DOHH2 (cell line): Measurements from ENCODE around the gene ZNF136.

Source experiments
- H3F3A ChIP-seq: fragments of 200-600 bp; sonication (generic), shearing (Covaris generic); 2 replicates; pipeline ENCODE4 v1.6.0; 2016; ENCODE audit warnings: antibody characterized with exemption, mild to moderate bottlenecking; ENCODE audit not compliant: control insufficient read depth, insufficient read depth
- H3K27ac ChIP-seq: fragments of 200-600 bp; sonication (generic); 2 replicates; pipeline ENCODE4 v1.5.1; 2014; ENCODE audit warnings: low read depth, mild to moderate bottlenecking, low read length, moderate library complexity
- H3K27me3 ChIP-seq: fragments of 200-600 bp; sonication (generic); 2 replicates; pipeline ENCODE4 v1.6.1; 2014; ENCODE audit warnings: mild to moderate bottlenecking, low read length, mixed read lengths; ENCODE audit not compliant: control insufficient read depth
- H3K36me3 ChIP-seq: fragments of 200-600 bp; sonication (generic); 2 replicates; pipeline ENCODE4 v1.6.1; 2014; ENCODE audit warnings: mild to moderate bottlenecking, low read length, moderate library complexity, mixed read lengths; ENCODE audit not compliant: control insufficient read depth
- H3K4me1 ChIP-seq: fragments of 200-600 bp; sonication (generic); 2 replicates; pipeline ENCODE4 v1.6.1; 2014; ENCODE audit warnings: mild to moderate bottlenecking, low read length, mixed read lengths; ENCODE audit not compliant: control insufficient read depth
- H3K4me2 ChIP-seq: fragments of 200-600 bp; sonication (generic); 2 replicates; pipeline ENCODE4 v1.6.0; 2014; ENCODE audit warnings: mild to moderate bottlenecking, low read length, moderate library complexity
- H3K4me3 ChIP-seq: fragments of 200-600 bp; sonication (generic); 2 replicates; pipeline ENCODE4 v1.5.1; 2014; ENCODE audit warnings: mild to moderate bottlenecking, low read length, mixed read lengths
- H3K79me2 ChIP-seq: fragments of 200-600 bp; sonication (generic); 2 replicates; pipeline ENCODE4 v1.6.1; 2014; ENCODE audit warnings: mild to moderate bottlenecking, low read length, mixed read lengths; ENCODE audit not compliant: control insufficient read depth
- H3K9me2 ChIP-seq: fragments of 200-600 bp; sonication (generic); replicated peaks from 2 replicates; pipeline ENCODE4 v1.6.1; 2014; ENCODE audit warnings: mild to moderate bottlenecking, low read length, mixed read lengths; ENCODE audit not compliant: control insufficient read depth
- H3K9me3 ChIP-seq: fragments of 200-600 bp; sonication (generic); 2 replicates; pipeline ENCODE4 v1.6.1; 2014; ENCODE audit warnings: antibody characterized with exemption, low read length, mixed read lengths; ENCODE audit not compliant: control insufficient read depth, insufficient read depth
- H4K20me1 ChIP-seq: fragments of 200-600 bp; sonication (generic); 2 replicates; pipeline ENCODE4 v1.6.0; 2014; ENCODE audit warnings: low read depth, mild to moderate bottlenecking, antibody characterized with exemption, low read length, moderate library complexity; ENCODE audit not compliant: control insufficient read depth, insufficient read depth
- CTCF ChIP-seq: fragments of 200-600 bp; sonication (generic); IDR thresholded peaks from one replicate; pipeline ENCODE4 v1.5.1; 2014; ENCODE audit warnings: antibody characterized with exemption, mild to moderate bottlenecking, low read depth, low read length; ENCODE audit not compliant: poor library complexity, severe bottlenecking
- EZH2phosphoT487 ChIP-seq: fragments of 200-600 bp; sonication (generic); IDR thresholded peaks from 2 replicates; pipeline ENCODE4 v1.6.1; 2017; ENCODE audit warnings: borderline replicate concordance, mild to moderate bottlenecking, antibody characterized with exemption, low read length, moderate library complexity, mixed read lengths

The ZNF136 gene

GRCh38 chr19:12156223-12157058, 6.5 kb upstream of the ZNF136 start, which contains the start of gene ZNF625:
Gene ZNF625, minus strand, starts transcription at chr19:12156734. Its CDS starts 176 bp downstream, at chr19:12156558.
- H4K20me1 ChIP-seq: no peaks in the 10 kb centered on the region
- H3K4me3 ChIP-seq: peak within 1 kb of the TSS; percentile 76
- no peaks in the 10 kb centered on the region for H3K79me2 ChIP-seq
- no peaks in the 10 kb centered on the region for H3K9me2 ChIP-seq
- TF ChIP-seq EZH2phosphoT487: no peak
- H3K36me3 ChIP-seq: no peaks in the 10 kb centered on the region
- peaks cover 20% of the 10 kb centered on the region for H3K9me3 ChIP-seq
- H3F3A ChIP-seq: no peaks in the 10 kb centered on the region
- peak within 1 kb of the TSS; percentile 66 for H3K4me2 ChIP-seq
- no peak within 1 kb of the TSS for H3K27ac ChIP-seq
- peaks cover 10% of the 10 kb centered on the region; the same call in 1 of the 2 replicates for H3K4me1 ChIP-seq
- peaks cover 19% of the 10 kb centered on the region for H3K27me3 ChIP-seq

- Histone ChIP-seq H4K20me1 (no peaks in the 10 kb centered on the region), H3K9me3 (peaks cover 20% of the 10 kb centered on the region), H3K27ac (no peak overlapping the region), H3K4me2 (no peak overlapping the region), H3K9me2 (no peaks in the 10 kb centered on the region), H3K4me1 (peaks cover 20% of the 10 kb centered on the region), H3K4me3 (no peak overlapping the region), H3K27me3 (peaks cover 19% of the 10 kb centered on the region), H3K36me3 (peaks cover 6% of the 10 kb centered on the region; the same call in 1 of the 2 replicates), H3F3A (no peaks in the 10 kb centered on the region), H3K79me2 (peaks cover 18% of the 10 kb centered on the region)
- TF ChIP-seq EZH2phosphoT487 (no peak), CTCF (no peak)
These were observed 3.0 kb upstream of the ZNF136 start for GRCh38 chr19:12159773-12160414.

- TF ChIP-seq EZH2phosphoT487 (no peak), CTCF (no peak)
- Histone ChIP-seq H3K9me3 (peaks cover 3% of the 10 kb centered on the region; the same call in 1 of the 2 replicates), H3F3A (no peaks in the 10 kb centered on the region), H3K27me3 (no peaks in the 10 kb centered on the region), H3K36me3 (peaks cover 10% of the 10 kb centered on the region; the same call in 1 of the 2 replicates), H3K27ac (no peak overlapping the region), H3K9me2 (no peaks in the 10 kb centered on the region), H4K20me1 (no peaks in the 10 kb centered on the region), H3K79me2 (peaks cover 38% of the 10 kb centered on the region), H3K4me2 (peak overlapping the region; percentile 90), H3K4me1 (peaks cover 11% of the 10 kb centered on the region), H3K4me3 (peak overlapping the region; percentile 86)
These were observed 399 bp upstream of the ZNF136 start for GRCh38 chr19:12162513-12162881.

GRCh38 chr19:12163826-12164225, 930 bp downstream of the ZNF136 start:
- Histone ChIP-seq H3K9me3 (peaks cover 3% of the 10 kb centered on the region; the same call in 1 of the 2 replicates), H3K27me3 (no peaks in the 10 kb centered on the region), H3K79me2 (peaks cover 38% of the 10 kb centered on the region), H3K9me2 (no peaks in the 10 kb centered on the region), H3K4me2 (peak overlapping the region; percentile 90), H4K20me1 (no peaks in the 10 kb centered on the region), H3K36me3 (peaks cover 10% of the 10 kb centered on the region; the same call in 1 of the 2 replicates), H3K4me3 (peak overlapping the region; percentile 86), H3F3A (no peaks in the 10 kb centered on the region), H3K4me1 (peaks cover 11% of the 10 kb centered on the region), H3K27ac (no peak overlapping the region)
- TF ChIP-seq EZH2phosphoT487 (no peak), CTCF (no peak)
